Stimulated activated CD8-positive, alpha-beta memory T cell treated with anti-CD3 and anti-CD28 coated beads, Interleukin-7, amount 100 ng/mL, for 48 hours (primary cell): ENCODE measurements around the gene USP11.
A peak's percentile ranks its signal among the peaks of the same experiment; 100 is the strongest.

Experiments used
- DNase-seq, 2 donors: peaks; one replicate each; pipeline ENCODE4 v3.0.0-alpha.2; 2020; ENCODE audit warnings: low read depth in 1 of 2; ENCODE audit errors: extremely low read depth in 1 of 2

Gene USP11

GRCh38 chrX:47232803-47233332 lies at the start of gene USP11:
TSS of gene USP11 (plus strand) at chrX:47233009. CDS start at chrX:47233044, 35 bp downstream.
- DNase-seq = peak; percentile 25 to 53

- no peak for DNase-seq
Measured at GRCh38 chrX:47184486-47184885, 48.3 kb upstream of the USP11 start.

DNA sequence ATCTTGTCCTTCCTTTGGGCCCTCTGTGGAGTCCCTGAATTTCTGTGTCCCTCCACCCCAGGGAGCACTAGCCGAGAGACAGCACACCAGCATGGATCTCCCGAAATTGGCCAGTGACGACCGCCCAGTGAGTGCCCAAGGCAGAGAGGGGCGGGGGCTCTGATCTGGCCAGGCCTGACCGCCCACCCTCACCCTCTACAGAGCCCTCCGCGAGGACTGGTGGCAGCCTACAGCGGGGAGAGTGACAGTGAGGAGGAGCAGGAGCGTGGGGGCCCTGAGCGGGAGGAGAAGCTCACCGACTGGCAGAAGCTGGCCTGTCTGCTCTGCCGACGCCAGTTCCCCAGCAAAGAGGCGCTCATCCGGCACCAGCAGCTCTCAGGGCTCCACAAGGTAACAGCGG lies 47.6 kb upstream of the USP11 start:
- no peak for DNase-seq

- DNase-seq = no peak
Measured at GRCh38 chrX:47186096-47186740, 46.6 kb upstream of the USP11 start.

DNA sequence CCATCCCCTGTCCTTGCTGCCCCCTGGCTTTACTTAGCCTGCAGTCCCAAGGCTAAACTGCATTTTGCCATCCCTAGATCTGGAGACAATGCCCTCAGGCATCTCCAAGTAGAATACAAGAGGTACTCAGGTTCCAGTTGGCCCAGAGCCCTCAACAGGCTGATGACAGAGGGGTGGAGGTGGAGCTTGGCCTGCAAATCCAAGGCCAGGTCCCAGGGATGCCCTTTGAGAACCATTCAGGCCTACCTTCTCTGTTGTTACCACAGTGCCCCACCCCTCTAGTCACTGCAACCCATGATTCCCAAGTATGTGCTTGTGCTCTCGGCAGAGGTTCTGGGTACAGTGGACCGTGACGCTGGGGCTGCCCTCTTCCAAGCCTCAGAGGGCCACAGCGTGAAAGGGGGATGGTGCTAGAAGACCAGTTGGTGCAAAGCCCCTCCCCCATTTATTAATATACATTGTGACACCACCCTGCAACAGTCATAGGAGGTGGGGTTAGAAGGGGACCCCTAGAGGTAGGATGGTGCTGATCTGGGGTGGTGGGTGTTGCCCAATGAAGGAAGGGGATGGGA lies 45.6 kb upstream of the USP11 start:
- DNase-seq = no peak

GRCh38 chrX:47189906-47190305 lies 42.9 kb upstream of the USP11 start:
- DNase-seq = no peak

GRCh38 chrX:47190445-47191269 lies 42.2 kb upstream of the USP11 start:
- DNase-seq = peak; percentile 70 to 79

DNA sequence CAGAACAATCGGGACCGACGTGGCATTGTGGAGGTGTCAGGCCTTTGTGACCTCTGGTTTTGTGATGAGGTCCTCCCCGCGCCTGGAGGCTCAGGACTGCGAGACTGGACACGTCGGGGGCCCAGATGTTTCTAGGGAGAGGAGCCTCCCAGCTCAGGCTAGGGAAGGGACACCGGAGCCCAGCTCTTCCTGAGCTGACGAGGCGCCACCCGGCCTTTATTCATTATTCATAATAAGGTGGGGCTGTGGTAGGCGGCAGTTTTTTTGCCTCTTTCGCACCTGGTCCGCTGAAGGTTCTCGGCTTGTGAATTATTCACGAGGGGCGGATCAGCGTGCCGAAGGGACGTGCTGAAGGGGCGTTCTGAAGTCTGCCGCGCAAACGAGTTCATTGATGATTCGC lies 41.5 kb upstream of the USP11 start:
- DNase-seq = peak in 1 of 2 donors; percentile 34

DNA sequence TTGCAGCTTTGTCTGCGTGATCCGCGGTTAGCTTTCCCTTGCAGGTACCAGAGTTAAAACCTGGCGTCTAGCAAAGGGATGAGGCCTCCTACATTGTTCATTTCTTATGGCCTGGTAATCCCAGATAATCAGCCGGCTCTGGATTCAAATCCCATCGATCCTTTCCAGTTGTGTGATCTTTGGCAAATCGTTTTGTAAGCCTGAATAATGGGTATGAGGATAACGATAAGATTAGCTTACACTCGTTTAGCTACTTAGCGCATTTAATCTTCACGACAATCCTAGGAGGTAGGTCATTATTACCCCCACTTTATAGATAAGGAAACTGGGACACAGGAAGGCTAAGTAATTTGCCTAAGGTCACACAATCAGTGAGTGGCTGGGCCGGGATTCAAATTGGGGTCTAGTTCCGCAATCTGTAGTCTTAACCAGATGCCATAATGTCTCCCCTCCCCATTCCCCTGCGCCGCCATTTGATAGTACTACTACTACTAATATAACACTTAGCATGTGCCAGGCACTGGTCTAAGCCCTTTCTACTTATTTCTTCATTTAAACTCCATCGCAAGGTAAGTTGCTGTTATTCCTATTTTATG lies 40.9 kb upstream of the USP11 start:
- no peak for DNase-seq

DNA sequence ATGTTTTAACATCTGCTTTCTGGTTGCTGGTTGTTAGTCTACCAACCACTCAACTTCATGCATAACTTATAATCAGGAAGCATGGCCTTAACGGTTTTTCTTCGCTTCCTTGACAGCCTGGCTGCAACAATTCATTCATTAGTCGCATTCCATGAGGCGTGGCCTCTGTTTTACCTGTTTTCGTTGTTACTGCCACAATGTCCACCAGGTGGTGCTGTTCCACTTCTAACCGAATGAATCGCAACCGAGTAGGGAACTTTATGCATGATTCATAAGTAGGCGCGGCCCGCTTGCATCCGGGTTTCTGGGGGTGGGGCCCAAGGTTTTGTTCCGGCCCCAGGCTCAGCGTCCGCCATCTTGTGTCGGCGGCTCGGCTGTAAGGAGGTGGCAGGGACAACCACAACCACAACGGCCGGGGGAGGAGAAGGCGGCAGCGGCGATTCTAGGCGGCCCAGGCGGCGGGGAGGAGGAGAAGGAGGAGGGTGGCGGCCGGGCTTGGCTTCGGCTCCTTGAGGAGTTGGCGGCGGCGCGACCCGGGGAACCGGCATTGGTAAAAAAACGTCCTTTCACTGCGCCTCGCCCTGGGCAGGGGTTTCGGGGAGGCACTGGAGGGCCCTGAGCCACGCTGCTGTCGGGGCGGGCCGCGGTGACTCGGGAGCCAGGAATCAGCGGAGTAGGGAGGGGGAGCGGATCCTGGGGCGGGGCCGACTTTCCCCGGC lies 39.2 kb upstream of the USP11 start, which contains the start of gene UBA1:
UBA1 (plus strand) TSS at position 355 of the 719 bp plus-strand sequence. CDS start 4,974 bp downstream, outside the sequence.
- peak; percentile 78 to 83 for DNase-seq

DNA sequence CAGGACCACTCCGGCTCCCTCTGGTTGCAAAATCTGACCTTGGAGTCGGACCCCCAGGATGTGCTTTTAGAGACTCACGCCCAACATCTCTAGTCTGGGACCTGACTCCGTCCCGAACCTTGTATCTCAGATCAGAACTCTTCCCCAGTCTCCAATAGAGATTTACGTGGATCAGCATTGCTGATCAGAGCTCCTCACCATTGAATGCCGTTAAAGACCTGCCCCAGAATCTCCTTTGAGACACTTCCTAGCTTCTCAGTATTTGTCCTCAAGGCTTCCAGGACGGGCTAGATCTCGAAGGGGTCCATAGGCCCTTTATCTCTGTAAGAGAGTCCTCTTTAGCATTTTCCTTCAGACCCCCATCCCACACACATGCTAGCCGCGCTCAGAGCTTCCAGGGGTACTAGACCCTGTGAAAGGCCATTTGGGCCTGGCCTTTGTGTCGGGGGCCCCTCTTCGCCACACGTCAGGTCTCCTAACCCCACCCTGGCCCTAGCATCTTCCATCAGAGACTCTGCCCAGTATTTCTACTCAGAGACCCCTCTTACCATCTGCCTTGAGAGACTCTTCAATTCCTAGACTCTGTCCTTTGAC lies 38.5 kb upstream of the USP11 start:
- DNase-seq = no peak

- no peak for DNase-seq
Measured at GRCh38 chrX:47196098-47196497, 36.7 kb upstream of the USP11 start.

- no peak for DNase-seq
Measured at GRCh38 chrX:47197526-47197925, 35.3 kb upstream of the USP11 start.

GRCh38 chrX:47198026-47198686 lies 34.7 kb upstream of the USP11 start:
- DNase-seq = no peak

DNA sequence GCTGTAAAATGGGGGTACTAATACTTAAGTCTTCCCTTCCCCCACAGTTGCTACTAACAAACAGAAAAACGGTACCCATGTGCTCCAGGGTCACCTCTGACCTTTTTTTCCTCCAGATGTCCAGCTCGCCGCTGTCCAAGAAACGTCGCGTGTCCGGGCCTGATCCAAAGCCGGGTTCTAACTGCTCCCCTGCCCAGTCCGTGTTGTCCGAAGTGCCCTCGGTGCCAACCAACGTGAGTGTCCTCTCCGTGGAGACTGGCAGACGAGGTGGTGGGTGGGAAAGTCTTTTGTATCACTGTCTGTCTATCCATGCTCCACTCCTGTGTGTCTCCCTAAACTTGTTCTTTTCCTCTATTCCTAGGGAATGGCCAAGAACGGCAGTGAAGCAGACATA lies 34.1 kb upstream of the USP11 start:
- no peak for DNase-seq

DNA sequence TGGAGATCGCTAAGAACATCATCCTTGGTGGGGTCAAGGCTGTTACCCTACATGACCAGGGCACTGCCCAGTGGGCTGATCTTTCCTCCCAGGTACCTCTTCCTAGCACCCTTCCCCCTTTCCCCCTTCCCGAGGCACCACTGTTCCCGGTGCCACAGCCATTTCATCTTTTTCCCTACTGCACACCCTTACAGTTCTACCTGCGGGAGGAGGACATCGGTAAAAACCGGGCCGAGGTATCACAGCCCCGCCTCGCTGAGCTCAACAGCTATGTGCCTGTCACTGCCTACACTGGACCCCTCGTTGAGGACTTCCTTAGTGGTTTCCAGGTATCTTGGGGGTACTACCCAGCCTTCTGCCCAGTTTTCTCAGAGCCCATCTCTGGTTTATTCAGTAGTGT lies 33.5 kb upstream of the USP11 start:
- DNase-seq = no peak

- no peak for DNase-seq
Measured at GRCh38 chrX:47200385-47201150, 32.2 kb upstream of the USP11 start.

DNA sequence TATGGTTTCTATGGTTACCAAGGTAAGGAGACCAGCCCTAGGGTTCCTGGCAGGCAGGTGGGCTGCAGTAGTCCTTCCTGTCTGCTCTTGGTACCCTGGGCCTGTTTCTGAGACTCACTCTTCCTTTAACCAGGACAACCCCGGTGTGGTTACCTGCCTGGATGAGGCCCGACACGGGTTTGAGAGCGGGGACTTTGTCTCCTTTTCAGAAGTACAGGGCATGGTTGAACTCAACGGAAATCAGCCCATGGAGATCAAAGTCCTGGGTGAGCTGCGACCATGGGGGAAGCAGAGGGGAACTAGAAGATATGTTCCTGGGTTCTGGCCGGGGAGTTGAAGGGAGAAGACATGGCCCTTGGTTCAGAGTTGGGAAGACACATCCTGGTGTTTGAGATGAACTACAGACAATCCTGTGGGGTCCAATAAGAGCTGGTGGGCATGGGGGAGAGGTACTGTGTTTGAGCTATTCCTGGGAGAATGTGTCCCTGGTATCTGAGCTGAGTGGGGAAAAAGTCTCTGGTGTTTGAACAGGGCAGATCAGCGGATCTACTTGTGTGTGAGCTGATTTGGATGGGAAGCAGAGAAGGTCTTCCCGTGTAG lies 31.4 kb upstream of the USP11 start:
- DNase-seq = no peak

DNA sequence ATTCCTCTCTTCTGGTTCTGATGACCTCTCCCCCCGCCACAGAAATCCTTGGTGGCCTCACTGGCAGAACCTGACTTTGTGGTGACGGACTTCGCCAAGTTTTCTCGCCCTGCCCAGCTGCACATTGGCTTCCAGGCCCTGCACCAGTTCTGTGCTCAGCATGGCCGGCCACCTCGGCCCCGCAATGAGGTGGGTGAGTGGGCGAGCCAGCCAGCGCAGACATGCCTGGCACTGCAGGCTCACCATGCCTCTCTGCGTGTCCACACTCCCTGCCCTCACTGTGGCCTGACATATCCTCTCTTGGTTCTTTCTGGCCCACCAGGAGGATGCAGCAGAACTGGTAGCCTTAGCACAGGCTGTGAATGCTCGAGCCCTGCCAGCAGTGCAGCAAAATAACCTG lies 30.5 kb upstream of the USP11 start:
- no peak for DNase-seq
